Trophoblast cell (in vitro differentiated cells and primary cell): ENCODE measurements around the gene ENTPD2.
A peak's percentile ranks its signal among the peaks of the same experiment; 100 is the strongest.

Experiments
- DNase-seq, 2 donors: peaks; one replicate each; pipeline ENCODE4 v3.0.0-alpha.2; 2016
- H2AFZ ChIP-seq: 2 replicates; pipeline ENCODE4 v1.6.1; 2013; ENCODE audit warnings: low read length, moderate library complexity, mild to moderate bottlenecking; ENCODE audit not compliant: insufficient read depth, poor library complexity
- H2AK5ac ChIP-seq: 2 replicates; pipeline ENCODE4 v1.6.1; 2013; ENCODE audit warnings: mild to moderate bottlenecking, low read length
- H2BK120ac ChIP-seq: 2 replicates; pipeline ENCODE4 v1.6.1; 2013; ENCODE audit warnings: low read length, mild to moderate bottlenecking, moderate library complexity; ENCODE audit not compliant: insufficient read depth, poor library complexity
- H2BK12ac ChIP-seq: 2 replicates; pipeline ENCODE4 v1.6.1; 2013; ENCODE audit warnings: mild to moderate bottlenecking, low read length, moderate library complexity
- H2BK5ac ChIP-seq: 2 replicates; pipeline ENCODE4 v1.6.1; 2013; ENCODE audit warnings: low read length, low read depth, moderate library complexity, mild to moderate bottlenecking; ENCODE audit not compliant: poor library complexity
- H3K14ac ChIP-seq: 2 replicates; pipeline ENCODE4 v1.6.1; 2013; ENCODE audit warnings: mild to moderate bottlenecking, low read length
- H3K18ac ChIP-seq: 2 replicates; pipeline ENCODE4 v1.6.1; 2013; ENCODE audit warnings: mild to moderate bottlenecking, low read length
- H3K23ac ChIP-seq: 2 replicates; pipeline ENCODE4 v1.6.1; 2013; ENCODE audit warnings: low read length
- H3K27ac ChIP-seq: 2 replicates; pipeline ENCODE4 v1.5.1; 2013; ENCODE audit warnings: low read depth, mild to moderate bottlenecking, inconsistent platforms, low read length, moderate library complexity
- H3K27me3 ChIP-seq: 2 replicates; pipeline ENCODE4 v1.6.1; 2013; ENCODE audit warnings: inconsistent platforms, mild to moderate bottlenecking, low read length, moderate library complexity; ENCODE audit not compliant: insufficient read depth
- H3K36me3 ChIP-seq, 2 experiments: 1 replicate in 1 of 2; 2 replicates in 1 of 2; pipeline ENCODE4 v1.6.1; 2013; ENCODE audit warnings: low read length in 2 of 2, mild to moderate bottlenecking in 2 of 2, moderate library complexity in 1 of 2; ENCODE audit not compliant: insufficient read depth in 2 of 2, control insufficient read depth in 1 of 2
- H3K4ac ChIP-seq: 2 replicates; pipeline ENCODE4 v1.6.1; 2013; ENCODE audit warnings: low read depth, mild to moderate bottlenecking, low read length, moderate library complexity
- H3K4me1 ChIP-seq, 2 experiments: 1 replicate in 1 of 2; 2 replicates in 1 of 2; pipeline ENCODE4 v1.6.1; 2013; ENCODE audit warnings: low read length in 2 of 2, mild to moderate bottlenecking in 2 of 2, moderate library complexity in 1 of 2; ENCODE audit not compliant: insufficient read depth in 2 of 2, control insufficient read depth in 1 of 2
- H3K4me2 ChIP-seq: 2 replicates; pipeline ENCODE4 v1.6.1; 2013; ENCODE audit warnings: inconsistent platforms, mild to moderate bottlenecking, low read length, moderate library complexity
- H3K4me3 ChIP-seq: 2 replicates; pipeline ENCODE4 v1.5.1; 2013; ENCODE audit warnings: mild to moderate bottlenecking, low read depth, low read length, inconsistent platforms
- H3K79me1 ChIP-seq: one replicate; pipeline ENCODE4 v1.6.1; 2013; ENCODE audit warnings: low read length
- H3K79me2 ChIP-seq: 2 replicates; pipeline ENCODE4 v1.6.1; 2013; ENCODE audit warnings: low read length, mild to moderate bottlenecking; ENCODE audit not compliant: control insufficient read depth, insufficient read depth, poor library complexity
- H3K9ac ChIP-seq: 2 replicates; pipeline ENCODE4 v1.6.1; 2013; ENCODE audit warnings: mild to moderate bottlenecking, low read length
- H3K9me3 ChIP-seq: 2 replicates; pipeline ENCODE4 v1.6.1; 2013; ENCODE audit warnings: low read depth, mild to moderate bottlenecking, control low read depth, inconsistent platforms, low read length; ENCODE audit not compliant: insufficient read depth
- H4K12ac ChIP-seq: 2 replicates; pipeline ENCODE4 v1.6.1; 2013; ENCODE audit warnings: low read depth, mild to moderate bottlenecking, low read length, moderate library complexity
- H4K8ac ChIP-seq: 2 replicates; pipeline ENCODE4 v1.6.1; 2013; ENCODE audit warnings: low read depth, mild to moderate bottlenecking, low read length, moderate library complexity
- H4K91ac ChIP-seq: one replicate; pipeline ENCODE4 v1.6.1; 2013; ENCODE audit warnings: low read depth, mild to moderate bottlenecking, low read length, moderate library complexity
- WGBS: extraction: QIAGEN DNeasy Blood & Tissue Kit; methylation state at CpG from one replicate; pipeline ENCODE4 v1.1.7; 2013; ENCODE audit warnings: missing lambda C conversion rate; ENCODE audit not compliant: insufficient read length, insufficient coverage; ENCODE audit errors: extremely low coverage; 5-methylcytosine and 5-hydroxymethylcytosine counted together

The ENTPD2 gene

GRCh38 chr9:137022662-137023008 is 31.2 kb downstream of the ENTPD2 start:
- no peak overlapping the region for H3K27ac ChIP-seq
- H4K12ac ChIP-seq: no peak overlapping the region
- H2BK12ac ChIP-seq: no peak overlapping the region
- no peak overlapping the region for H3K23ac ChIP-seq
- no peak overlapping the region for H3K4ac ChIP-seq
- no peak overlapping the region for H2AK5ac ChIP-seq
- no peak overlapping the region for H2BK120ac ChIP-seq
- H3K79me1 ChIP-seq: no peaks in the 10 kb centered on the region
- no peak overlapping the region for H2BK5ac ChIP-seq
- H3K18ac ChIP-seq: no peak overlapping the region
- no peak overlapping the region for H3K4me2 ChIP-seq
- no peak overlapping the region for H3K4me3 ChIP-seq
- no peak for DNase-seq
- no peaks in the 10 kb centered on the region for H3K36me3 ChIP-seq
- no peak overlapping the region for H4K91ac ChIP-seq
- peaks cover 8% of the 10 kb centered on the region for H3K27me3 ChIP-seq
- H3K9ac ChIP-seq: no peak overlapping the region
- H3K79me2 ChIP-seq: no peaks in the 10 kb centered on the region
- H2AFZ ChIP-seq: no peak overlapping the region
- peaks cover 0 to 2% of the 10 kb centered on the region in 2 experiments for H3K4me1 ChIP-seq
- no peak overlapping the region for H4K8ac ChIP-seq
- H3K9me3 ChIP-seq: peaks cover 7% of the 10 kb centered on the region
- H3K14ac ChIP-seq: no peak overlapping the region
- WGBS: no CpG with 5 or more reads among the region's 23 CpGs

GRCh38 chr9:137021979-137022661 is 31.7 kb downstream of the ENTPD2 start:
- no peaks in the 10 kb centered on the region for H3K4me1 ChIP-seq
- H2AFZ ChIP-seq: no peak overlapping the region
- peaks cover 6% of the 10 kb centered on the region for H3K9me3 ChIP-seq
- no peak overlapping the region for H2BK120ac ChIP-seq
- H3K36me3 ChIP-seq: no peaks in the 10 kb centered on the region
- H2AK5ac ChIP-seq: no peak overlapping the region
- H4K91ac ChIP-seq: no peak overlapping the region
- H3K27me3 ChIP-seq: peaks cover 4% of the 10 kb centered on the region
- H3K79me2 ChIP-seq: no peaks in the 10 kb centered on the region
- H3K18ac ChIP-seq: no peak overlapping the region
- no peak overlapping the region for H3K4ac ChIP-seq
- H3K4me2 ChIP-seq: no peak overlapping the region
- H3K9ac ChIP-seq: no peak overlapping the region
- H4K12ac ChIP-seq: no peak overlapping the region
- no peak overlapping the region for H2BK12ac ChIP-seq
- peak overlapping the region; percentile 2 for H3K4me3 ChIP-seq
- DNase-seq: peak; percentile 83 to 86
- no peaks in the 10 kb centered on the region for H3K79me1 ChIP-seq
- no peak overlapping the region for H3K27ac ChIP-seq
- H2BK5ac ChIP-seq: no peak overlapping the region
- no peak overlapping the region for H3K14ac ChIP-seq
- no peak overlapping the region for H3K23ac ChIP-seq
- no peak overlapping the region for H4K8ac ChIP-seq
- WGBS: no CpG with 5 or more reads among the region's 30 CpGs

GRCh38 chr9:137021568-137021978 is 32.3 kb downstream of the ENTPD2 start:
- no peak overlapping the region for H2AFZ ChIP-seq
- H3K4me1 ChIP-seq: no peaks in the 10 kb centered on the region
- no peak overlapping the region for H2BK5ac ChIP-seq
- peaks cover 10% of the 10 kb centered on the region for H3K9me3 ChIP-seq
- H2AK5ac ChIP-seq: no peak overlapping the region
- no peak overlapping the region for H3K27ac ChIP-seq
- no peak overlapping the region for H4K8ac ChIP-seq
- no peak overlapping the region for H3K4me2 ChIP-seq
- H3K9ac ChIP-seq: no peak overlapping the region
- no peaks in the 10 kb centered on the region for H3K79me1 ChIP-seq
- H3K23ac ChIP-seq: no peak overlapping the region
- DNase-seq: no peak
- no peak overlapping the region for H2BK12ac ChIP-seq
- H3K18ac ChIP-seq: no peak overlapping the region
- no peaks in the 10 kb centered on the region for H3K36me3 ChIP-seq
- no peak overlapping the region for H3K4me3 ChIP-seq
- no peak overlapping the region for H2BK120ac ChIP-seq
- H3K4ac ChIP-seq: no peak overlapping the region
- no peak overlapping the region for H4K12ac ChIP-seq
- H3K79me2 ChIP-seq: no peaks in the 10 kb centered on the region
- H4K91ac ChIP-seq: no peak overlapping the region
- WGBS: no CpG with 5 or more reads among the region's 6 CpGs
- no peaks in the 10 kb centered on the region for H3K27me3 ChIP-seq
- H3K14ac ChIP-seq: no peak overlapping the region

- no peaks in the 10 kb centered on the region for H3K79me1 ChIP-seq
- H3K4ac ChIP-seq: no peak overlapping the region
- H3K18ac ChIP-seq: no peak overlapping the region
- H2BK5ac ChIP-seq: no peak overlapping the region
- peaks cover 15% of the 10 kb centered on the region for H3K9me3 ChIP-seq
- H2AK5ac ChIP-seq: no peak overlapping the region
- H3K4me2 ChIP-seq: no peak overlapping the region
- no peak overlapping the region for H2AFZ ChIP-seq
- H3K4me1 ChIP-seq: no peaks in the 10 kb centered on the region
- no peaks in the 10 kb centered on the region for H3K79me2 ChIP-seq
- H4K12ac ChIP-seq: no peak overlapping the region
- H4K8ac ChIP-seq: no peak overlapping the region
- no peak overlapping the region for H3K27ac ChIP-seq
- H2BK12ac ChIP-seq: no peak overlapping the region
- H3K14ac ChIP-seq: no peak overlapping the region
- H2BK120ac ChIP-seq: no peak overlapping the region
- H3K23ac ChIP-seq: no peak overlapping the region
- WGBS: no CpG with 5 or more reads among the region's 32 CpGs
- H3K36me3 ChIP-seq: no peaks in the 10 kb centered on the region
- DNase-seq: no peak
- no peak overlapping the region for H3K4me3 ChIP-seq
- H3K27me3 ChIP-seq: no peaks in the 10 kb centered on the region
- no peak overlapping the region for H4K91ac ChIP-seq
- no peak overlapping the region for H3K9ac ChIP-seq
Observed at GRCh38 chr9:137020771-137021567, 32.9 kb downstream of the ENTPD2 start.
